DND-41 (cell line): ENCODE measurements around the gene USP7.
"Not testable (repeated sequence)": the region's sequence is repeated elsewhere in the genome, so short reads cannot be mapped to it uniquely, and the experiment has no call there.

Experiments used
- CTCF ChIP-seq: IDR thresholded peaks from 2 replicates; pipeline ENCODE4 v1.5.1; 2012; ENCODE audit warnings: borderline replicate concordance, low read length, moderate library complexity, mild to moderate bottlenecking; ENCODE audit not compliant: poor library complexity, severe bottlenecking; ENCODE audit errors: extremely low read depth
- EZH2 ChIP-seq: IDR thresholded peaks from 3 replicates; pipeline ENCODE4 v1.6.1; 2012; ENCODE audit warnings: borderline replicate concordance, low read depth, mild to moderate bottlenecking, moderate library complexity, low read length, inconsistent platforms; ENCODE audit not compliant: severe bottlenecking

- not testable (repeated sequence) for TF ChIP-seq CTCF, EZH2
These were observed 93.8 kb downstream of the USP7 start for GRCh38 chr16:8869988-8870241.
